Transverse colon (tissue), 4 donors: ENCODE measurements around the gene ACSS1.

Experiments
- EP300 ChIP-seq: sonication (generic); formaldehyde crosslinking; IDR thresholded peaks from one replicate; pipeline ENCODE4 v1.6.1; 2017; ENCODE audit warnings: antibody characterized with exemption, low read depth
- POLR2A ChIP-seq: fragments of 450-650 bp; IDR thresholded peaks from one replicate; pipeline ENCODE4 v1.6.1; 2016; ENCODE audit warnings: antibody characterized with exemption, mild to moderate bottlenecking, moderate library complexity
- POLR2AphosphoS5 ChIP-seq, 3 donors: sonication (generic); formaldehyde crosslinking; IDR thresholded peaks; one replicate each; pipeline ENCODE4 v1.6.1; 2016; ENCODE audit warnings: antibody characterized with exemption in 3 of 3
- TF ChIP-seq, protein P1 (sequence below), 5 experiments: fragments of 200-600 bp in 3 of 5; fragments of 450-650 bp in 2 of 5; sonication (generic) in 3 of 5; IDR thresholded peaks; 1 replicate in 2 of 5; 2 replicates in 3 of 5; pipeline ENCODE4 v1.5.1; 2016 to 2017; ENCODE audit warnings: antibody characterized with exemption in 5 of 5, inconsistent platforms in 3 of 5, mild to moderate bottlenecking in 2 of 5, moderate library complexity in 1 of 5

DNA sequence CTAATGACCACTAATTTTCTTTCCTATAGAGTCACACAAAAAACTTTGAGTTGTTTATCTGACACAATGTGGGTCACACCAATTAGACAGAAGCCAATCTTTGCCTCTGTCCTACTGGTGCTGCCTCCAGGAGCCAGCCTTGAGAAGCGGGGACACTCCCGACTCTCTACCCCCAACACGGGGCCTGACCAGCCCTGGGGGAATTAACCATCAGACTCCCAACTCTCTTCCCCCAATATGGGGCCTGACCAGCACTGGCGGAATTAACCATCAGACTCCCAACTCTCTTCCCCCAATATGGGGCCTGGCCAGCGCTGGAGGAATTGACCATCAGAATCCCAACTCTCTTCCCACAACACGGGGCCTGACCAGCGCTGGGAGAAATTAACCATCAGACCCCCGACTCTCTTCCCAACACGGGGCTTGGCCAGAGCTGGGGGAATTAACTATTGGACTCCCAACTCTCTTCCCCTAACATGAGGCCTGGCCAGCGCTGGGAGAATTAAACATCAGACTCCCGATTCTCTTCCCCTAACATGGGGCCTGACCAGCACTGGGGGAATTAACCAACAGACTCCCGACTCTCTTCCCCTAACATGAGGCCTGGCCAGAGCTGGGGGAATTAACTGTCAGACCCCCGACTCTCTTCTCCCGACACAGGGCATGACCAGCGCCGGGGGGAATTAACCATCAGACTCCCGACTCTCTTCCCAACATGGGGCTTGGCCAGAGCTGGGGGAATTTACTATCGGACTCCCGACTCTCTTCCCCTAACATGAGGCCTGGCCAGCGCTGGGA is 96.4 kb downstream of the ACSS1 start:
- TF ChIP-seq, protein P1, sequence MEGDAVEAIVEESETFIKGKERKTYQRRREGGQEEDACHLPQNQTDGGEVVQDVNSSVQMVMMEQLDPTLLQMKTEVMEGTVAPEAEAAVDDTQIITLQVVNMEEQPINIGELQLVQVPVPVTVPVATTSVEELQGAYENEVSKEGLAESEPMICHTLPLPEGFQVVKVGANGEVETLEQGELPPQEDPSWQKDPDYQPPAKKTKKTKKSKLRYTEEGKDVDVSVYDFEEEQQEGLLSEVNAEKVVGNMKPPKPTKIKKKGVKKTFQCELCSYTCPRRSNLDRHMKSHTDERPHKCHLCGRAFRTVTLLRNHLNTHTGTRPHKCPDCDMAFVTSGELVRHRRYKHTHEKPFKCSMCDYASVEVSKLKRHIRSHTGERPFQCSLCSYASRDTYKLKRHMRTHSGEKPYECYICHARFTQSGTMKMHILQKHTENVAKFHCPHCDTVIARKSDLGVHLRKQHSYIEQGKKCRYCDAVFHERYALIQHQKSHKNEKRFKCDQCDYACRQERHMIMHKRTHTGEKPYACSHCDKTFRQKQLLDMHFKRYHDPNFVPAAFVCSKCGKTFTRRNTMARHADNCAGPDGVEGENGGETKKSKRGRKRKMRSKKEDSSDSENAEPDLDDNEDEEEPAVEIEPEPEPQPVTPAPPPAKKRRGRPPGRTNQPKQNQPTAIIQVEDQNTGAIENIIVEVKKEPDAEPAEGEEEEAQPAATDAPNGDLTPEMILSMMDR (IDR thresholded peaks at IDR 0.05): no peak
- TF ChIP-seq EP300 (no peak), POLR2AphosphoS5 (IDR thresholded peaks at IDR 0.05) (no peak), POLR2A (no peak)
